GM12891 (cell line): Measurements from ENCODE around the gene TMED1.

Source experiments
- POLR2A ChIP-seq: IDR thresholded peaks from 2 replicates; pipeline ENCODE4 v1.6.1; 2011; ENCODE audit warnings: low read depth, low read length, control low read depth
- POLR2AphosphoS5 ChIP-seq: IDR thresholded peaks from 2 replicates; pipeline ENCODE4 v1.6.1; 2011; ENCODE audit warnings: low read depth, low read length, control low read depth
- SPI1 ChIP-seq: IDR thresholded peaks from 2 replicates; pipeline ENCODE4 v1.6.1; 2011; ENCODE audit warnings: low read depth, low read length, control low read depth
- TAF1 ChIP-seq: IDR thresholded peaks from 2 replicates; pipeline ENCODE4 v1.6.1; 2011; ENCODE audit warnings: low read depth, low read length, control low read depth

DNA sequence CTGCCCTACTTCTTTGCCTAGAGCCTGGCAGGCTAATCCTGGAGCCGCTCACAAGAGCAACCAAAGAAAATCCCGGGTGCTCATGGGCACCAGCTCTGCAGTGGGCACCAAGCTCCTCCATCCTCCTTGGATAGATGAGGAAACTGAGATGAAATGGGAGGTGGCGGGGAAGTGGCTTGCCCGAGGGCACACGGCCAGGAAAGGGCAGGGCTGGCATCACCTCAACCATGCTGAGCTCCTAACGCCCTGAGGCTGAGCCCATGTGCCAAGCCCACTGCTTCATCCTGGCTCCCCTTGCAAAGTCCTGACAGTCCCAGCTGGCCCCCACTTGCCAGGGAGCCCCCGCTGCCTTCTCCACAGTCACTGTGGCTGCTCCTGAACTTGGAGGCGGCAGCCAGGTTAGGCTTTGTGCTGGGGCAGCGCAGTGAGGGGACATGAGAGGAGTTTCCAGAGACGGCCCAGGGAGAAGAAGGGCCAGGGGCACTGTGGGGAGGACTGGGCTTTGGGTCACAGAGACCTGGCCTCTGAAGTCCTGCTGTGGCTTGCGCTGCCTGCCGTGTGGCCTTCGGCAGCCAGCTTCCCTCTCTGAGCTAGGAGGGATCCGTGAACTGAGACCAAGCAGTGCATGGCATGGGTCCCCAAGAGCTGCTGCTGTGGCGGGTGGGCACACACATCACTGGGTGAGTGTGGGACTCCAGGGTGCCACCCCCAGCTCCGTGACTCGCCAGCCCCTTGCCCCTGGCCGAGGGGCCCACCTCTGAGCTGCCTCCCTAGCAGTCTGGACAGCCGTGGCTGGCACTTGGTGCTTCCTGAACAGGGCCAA lies 17.5 kb downstream of the TMED1 start:
- TF ChIP-seq TAF1: no peak
- no peak for TF ChIP-seq POLR2AphosphoS5
- no peak for TF ChIP-seq POLR2A
- no peak for TF ChIP-seq SPI1
